Omental fat pad (tissue), 4 donors: ENCODE measurements around the gene OR2J1. TPM values are rescaled to one million over a fixed set of nuclear protein-coding genes. Genes with fewer than 3 reads are reported as not detected.
"Not testable (repeated sequence)": the region's sequence is repeated elsewhere in the genome, so short reads cannot be mapped to it uniquely, and the experiment has no call there.

Experiments used
- ATAC-seq: fragments of 150-250 bp; one replicate; pipeline ENCODE4 v1.9.1; 2016; ENCODE audit warnings: mild to moderate bottlenecking, moderate library complexity; ENCODE audit not compliant: low FRiP score
- DNase-seq: peaks from one replicate; pipeline ENCODE4 v3.0.0-alpha.2; 2019; ENCODE audit warnings: low spot score
- CTCF ChIP-seq, 3 donors: fragments of 450-650 bp; IDR thresholded peaks; one replicate each; pipeline ENCODE4 v1.5.1; 2016 to 2017; ENCODE audit warnings: antibody characterized with exemption in 3 of 3, mild to moderate bottlenecking in 3 of 3, moderate library complexity in 2 of 3
- total RNA-seq, 4 donors: library from RNA; depleted of rRNA; stranded (reverse); fragments of >200 nt; gene quantifications; one replicate each; pipeline ENCODE4 v1.1.0, GENCODE V29; 2016

The OR2J1 gene
- total RNA-seq, 4 donors from 2014 or later: not detected

- ATAC-seq (no peak), DNase-seq (no peak)
- TF ChIP-seq CTCF (IDR thresholded peaks at IDR 0.05): no peak
Measured at GRCh38 chr6:29092957-29093356, 6.3 kb upstream of the OR2J1 start.

- no peak for TF ChIP-seq CTCF (IDR thresholded peaks at IDR 0.05)
- ATAC-seq: no peak
- DNase-seq: no peak
Measured at GRCh38 chr6:29097803-29098202, 1.5 kb upstream of the OR2J1 start.

GRCh38 chr6:29107758-29108157 lies 8.5 kb downstream of the OR2J1 start, which contains the start of gene OR2J3:
Gene OR2J3 (plus strand): TSS chr6:29108058. CDS start chr6:29111891, 3,833 bp downstream.
- ATAC-seq (no peak), DNase-seq (no peak)
- TF ChIP-seq CTCF (IDR thresholded peaks at IDR 0.05): no peak

DNA sequence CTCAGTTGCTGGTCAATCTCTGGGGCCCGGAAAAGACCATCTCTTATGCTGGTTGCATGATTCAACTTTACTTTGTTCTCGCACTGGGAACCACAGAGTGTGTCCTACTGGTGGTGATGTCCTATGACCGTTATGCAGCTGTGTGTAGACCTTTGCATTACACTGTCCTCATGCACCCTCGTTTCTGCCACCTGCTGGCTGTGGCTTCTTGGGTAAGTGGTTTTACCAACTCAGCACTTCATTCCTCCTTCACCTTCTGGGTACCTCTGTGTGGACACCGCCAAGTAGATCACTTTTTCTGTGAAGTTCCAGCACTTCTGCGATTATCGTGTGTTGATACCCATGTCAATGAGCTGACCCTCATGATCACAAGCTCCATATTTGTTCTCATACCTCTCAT lies 12.8 kb downstream of the OR2J1 start:
- DNase-seq (no peak), ATAC-seq (no peak)
- no peak for TF ChIP-seq CTCF (IDR thresholded peaks at IDR 0.05)

- not testable (repeated sequence) for ATAC-seq, DNase-seq
Measured at GRCh38 chr6:29114964-29115363, 15.7 kb downstream of the OR2J1 start.

GRCh38 chr6:29129326-29130012 lies 30.2 kb downstream of the OR2J1 start:
- ATAC-seq: no peak

GRCh38 chr6:29130644-29131043 lies 31.4 kb downstream of the OR2J1 start:
- TF ChIP-seq CTCF (IDR thresholded peaks at IDR 0.05): no peak
- no peak for DNase-seq
- no peak for ATAC-seq

More at GRCh38 chr6:29129326-29130012, 30.2 kb downstream of the OR2J1 start:
- TF ChIP-seq CTCF (IDR thresholded peaks at IDR 0.05): no peak
- no peak for DNase-seq
